Upper lobe of right lung (tissue), 1 donor: ENCODE measurements around the gene PNMA6F. TPM values are rescaled to one million over a fixed set of nuclear protein-coding genes. Genes with fewer than 3 reads are reported as not detected.

ENCODE experiments used
- ATAC-seq: fragments of 200-7000 bp; cut with Tn5 transposase; one replicate; pipeline ENCODE4 v1.9.1; 2020; ENCODE audit warnings: mild to moderate bottlenecking, moderate library complexity
- DNase-seq: peaks from one replicate; pipeline ENCODE4 v3.0.0-alpha.2; 2020
- H3K27ac ChIP-seq: fragments of 200-600 bp; one replicate; pipeline ENCODE4 v1.8.0; 2022
- H3K27me3 ChIP-seq: fragments of 200-600 bp; one replicate; pipeline ENCODE4 v1.8.0; 2022; ENCODE audit warnings: mild to moderate bottlenecking
- H3K36me3 ChIP-seq: fragments of 200-600 bp; one replicate; pipeline ENCODE4 v1.8.0; 2022
- H3K4me1 ChIP-seq: fragments of 200-600 bp; one replicate; pipeline ENCODE4 v1.8.0; 2022
- H3K4me3 ChIP-seq: fragments of 200-600 bp; one replicate; pipeline ENCODE4 v1.8.0; 2022; ENCODE audit warnings: mild to moderate bottlenecking
- H3K9me3 ChIP-seq: fragments of 200-600 bp; one replicate; pipeline ENCODE4 v1.8.0; 2022
- CTCF ChIP-seq: fragments of 200-600 bp; IDR thresholded peaks from one replicate; pipeline ENCODE4 v1.8.0; 2022; ENCODE audit warnings: antibody characterized with exemption
- intact Hi-C: fragments of 100-400 bp; cut with DNase I; formaldehyde crosslinking; loops from one replicate; pipeline ENCODE4 v1.11.0; 2022
- total RNA-seq: library from RNA; stranded (reverse); fragmentation: NEBNext Ultra II Directional; extraction: Animal tissue kit (Norgen Biotek cat#: 25700); gene quantifications from one replicate; pipeline ENCODE4 v1.2.1, GENCODE V29; 2021
- donor health status: DM: no; HTN: yes; CAD: no; lungs with severe emphysema.

The PNMA6F gene
- total RNA-seq, 1 donor from 2014 or later = not detected

- DNase-seq (no peak), ATAC-seq (no peak)
- Histone ChIP-seq H3K36me3 (peaks cover 28% of the 10 kb centered on the region), H3K27ac (no peak overlapping the region), H3K27me3 (no peaks in the 10 kb centered on the region), H3K4me3 (no peak overlapping the region), H3K4me1 (no peaks in the 10 kb centered on the region), H3K9me3 (no peaks in the 10 kb centered on the region)
- intact Hi-C loops = no loop called here
- no peak for TF ChIP-seq CTCF
Measured at GRCh38 chrX:153349952-153350351, 28.4 kb upstream of the PNMA6F start.

GRCh38 chrX:153348421-153348820, 26.9 kb upstream of the PNMA6F start:
- intact Hi-C loops = no loop called here
- no peak overlapping the region for H3K4me3 ChIP-seq
- DNase-seq = no peak
- H3K27me3 ChIP-seq = no peaks in the 10 kb centered on the region
- H3K9me3 ChIP-seq = no peaks in the 10 kb centered on the region
- TF ChIP-seq CTCF = no peak
- H3K36me3 ChIP-seq = peaks cover 28% of the 10 kb centered on the region
- H3K27ac ChIP-seq = no peak overlapping the region
- ATAC-seq = no peak
- no peaks in the 10 kb centered on the region for H3K4me1 ChIP-seq

GRCh38 chrX:153347530-153347929, 26.0 kb upstream of the PNMA6F start:
- no peak for TF ChIP-seq CTCF
- no peak for DNase-seq
- no peaks in the 10 kb centered on the region for H3K4me1 ChIP-seq
- no peak overlapping the region for H3K4me3 ChIP-seq
- H3K27ac ChIP-seq = no peak overlapping the region
- H3K36me3 ChIP-seq = peaks cover 28% of the 10 kb centered on the region
- no peaks in the 10 kb centered on the region for H3K9me3 ChIP-seq
- H3K27me3 ChIP-seq = no peaks in the 10 kb centered on the region
- intact Hi-C loops = no loop called here
- no peak for ATAC-seq

GRCh38 chrX:153343674-153344073, 22.1 kb upstream of the PNMA6F start:
- Histone ChIP-seq H3K27me3 (no peaks in the 10 kb centered on the region), H3K4me1 (no peaks in the 10 kb centered on the region), H3K27ac (no peak overlapping the region), H3K9me3 (no peaks in the 10 kb centered on the region), H3K4me3 (no peak overlapping the region), H3K36me3 (peaks cover 18% of the 10 kb centered on the region)
- no peak for TF ChIP-seq CTCF
- ATAC-seq (no peak), DNase-seq (no peak)
- intact Hi-C loops = no loop called here

GRCh38 chrX:153342762-153343558, 21.4 kb upstream of the PNMA6F start:
- TF ChIP-seq CTCF = no peak
- Histone ChIP-seq H3K4me1 (no peaks in the 10 kb centered on the region), H3K9me3 (no peaks in the 10 kb centered on the region), H3K27ac (no peak overlapping the region), H3K27me3 (no peaks in the 10 kb centered on the region), H3K4me3 (no peak overlapping the region), H3K36me3 (peaks cover 11% of the 10 kb centered on the region)
- no peak for DNase-seq
- no peak for ATAC-seq
- intact Hi-C loops = no loop called here
